GM04503 (cell line): ENCODE measurements around the gene CCDC190.
"Not testable (repeated sequence)": the region's sequence is repeated elsewhere in the genome, so short reads cannot be mapped to it uniquely, and the experiment has no call there.

Source experiments
- DNase-seq: peaks from one replicate; pipeline ENCODE4 v3.0.0-alpha.2; 2012; ENCODE audit warnings: low read depth

The CCDC190 gene

DNA sequence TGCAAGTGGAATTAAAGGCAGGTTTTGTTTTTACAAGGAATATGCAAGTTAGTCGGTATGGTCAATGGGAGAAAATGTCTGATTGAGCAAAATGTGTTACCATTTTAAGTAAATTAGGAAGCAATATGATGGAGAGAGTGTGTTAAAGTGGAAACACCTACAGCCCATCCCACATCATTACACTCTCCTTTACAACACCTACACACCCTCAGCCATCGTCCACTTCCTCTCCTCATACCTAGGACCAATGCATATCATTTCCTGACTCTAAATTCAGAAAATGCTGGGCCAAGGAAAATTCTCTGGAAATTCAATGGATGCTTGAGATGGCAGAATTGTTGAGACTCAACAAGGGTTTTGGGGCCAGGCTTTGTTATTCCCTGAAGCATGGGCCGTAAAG is 16.4 kb upstream of the CCDC190 start:
- no peak for DNase-seq

DNA sequence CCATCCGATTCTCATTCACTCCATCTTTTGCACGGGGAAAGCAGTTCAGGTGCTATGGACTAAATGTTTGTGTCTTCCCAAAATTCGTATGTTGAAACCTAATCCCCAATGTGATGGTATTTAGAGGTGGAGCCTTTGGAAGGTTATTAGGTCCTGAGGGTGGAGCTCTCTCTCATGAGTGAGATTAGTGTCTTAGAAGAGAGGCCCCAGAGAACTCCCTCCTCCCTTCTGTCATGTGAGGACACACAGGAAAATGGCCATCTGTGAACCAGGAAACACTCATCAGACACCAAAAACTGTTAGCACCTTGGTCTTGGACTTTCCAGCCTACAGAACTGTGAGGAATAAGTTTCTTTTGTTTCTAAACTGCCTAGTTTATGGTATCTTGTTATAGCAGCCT is 15.8 kb upstream of the CCDC190 start:
- no peak for DNase-seq

DNA sequence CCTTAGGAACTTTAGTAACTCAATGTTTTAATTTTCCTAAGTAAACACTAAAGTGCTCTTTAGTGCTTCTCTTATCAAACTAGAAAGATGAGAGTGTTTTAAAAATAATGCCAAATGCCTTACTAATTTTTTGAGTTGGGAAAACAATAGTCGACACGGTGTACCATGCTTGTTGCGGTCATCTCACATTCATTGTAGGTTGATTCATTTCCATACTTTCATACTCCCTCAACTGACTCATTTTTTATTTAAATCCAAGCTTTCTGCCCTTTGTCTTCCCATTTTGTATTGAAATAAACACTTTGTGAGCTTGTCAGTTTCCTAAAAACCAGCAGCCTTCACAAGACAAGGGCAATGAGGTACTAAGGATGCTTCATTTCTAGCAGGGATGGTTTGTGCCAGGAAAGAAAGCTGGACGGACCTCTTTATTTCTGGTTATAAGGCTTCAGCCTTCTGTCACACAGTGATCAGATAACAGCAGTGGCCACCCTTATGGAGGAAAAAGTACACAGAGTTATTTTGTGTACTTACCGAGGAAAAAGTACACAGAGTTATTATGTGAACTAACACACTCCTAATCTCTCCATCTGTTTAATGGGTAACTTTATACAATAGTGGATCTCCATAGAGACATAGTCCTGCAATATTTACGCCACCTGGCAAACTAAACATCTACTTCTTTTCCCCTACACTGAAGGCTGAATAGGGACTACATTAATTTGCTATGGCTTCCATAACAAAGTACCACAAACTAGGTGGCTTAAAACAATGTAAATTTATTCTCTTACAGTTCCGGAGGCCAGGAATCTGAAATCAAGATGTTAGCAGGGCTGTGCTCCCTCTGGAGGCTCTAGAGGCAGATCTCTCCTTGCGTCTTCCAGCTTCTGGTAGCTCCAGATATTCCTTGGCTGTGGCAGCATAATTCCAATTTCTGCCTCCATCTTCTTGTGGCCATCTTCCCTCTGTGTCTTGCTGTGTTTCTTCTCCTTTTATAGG is 13.0 kb upstream of the CCDC190 start:
- no peak for DNase-seq

DNA sequence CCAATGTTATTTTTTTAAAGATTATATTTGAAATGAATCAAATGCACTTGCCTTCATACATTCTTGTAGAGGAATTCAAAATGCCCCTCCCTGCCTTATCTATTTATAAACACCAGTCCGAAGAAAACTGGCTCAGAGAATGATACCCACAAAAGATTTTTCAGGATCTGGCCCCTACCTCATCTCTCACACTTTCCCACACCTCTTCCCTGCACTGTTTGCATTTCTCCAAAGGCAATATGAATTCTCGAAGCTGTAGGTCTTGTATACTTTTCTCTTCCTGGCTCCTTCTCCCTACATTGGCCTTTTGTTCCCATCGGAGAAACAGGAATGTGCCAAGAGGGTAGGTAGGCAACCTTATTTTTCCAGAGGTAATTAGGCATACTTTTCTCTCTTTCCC is 12.0 kb upstream of the CCDC190 start:
- DNase-seq = no peak

DNA sequence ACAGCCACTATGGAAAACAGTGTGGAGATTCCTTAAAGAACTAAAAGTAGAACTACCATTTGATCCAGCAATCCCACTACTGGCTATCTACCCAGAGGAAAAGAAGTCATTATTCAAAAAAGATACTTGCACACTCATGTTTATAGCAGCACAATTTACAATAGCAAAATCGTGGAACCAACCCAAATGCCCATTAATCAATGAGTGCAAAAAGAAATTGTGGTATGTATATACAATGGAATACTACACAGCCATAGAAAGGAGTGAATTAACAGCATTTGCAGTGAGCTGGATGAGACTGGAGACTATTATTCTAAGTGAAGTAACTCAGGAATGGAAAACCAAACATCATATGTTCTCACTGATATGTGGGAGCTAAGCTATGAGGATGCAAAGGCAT is 10.4 kb upstream of the CCDC190 start:
- not testable (repeated sequence) for DNase-seq

DNA sequence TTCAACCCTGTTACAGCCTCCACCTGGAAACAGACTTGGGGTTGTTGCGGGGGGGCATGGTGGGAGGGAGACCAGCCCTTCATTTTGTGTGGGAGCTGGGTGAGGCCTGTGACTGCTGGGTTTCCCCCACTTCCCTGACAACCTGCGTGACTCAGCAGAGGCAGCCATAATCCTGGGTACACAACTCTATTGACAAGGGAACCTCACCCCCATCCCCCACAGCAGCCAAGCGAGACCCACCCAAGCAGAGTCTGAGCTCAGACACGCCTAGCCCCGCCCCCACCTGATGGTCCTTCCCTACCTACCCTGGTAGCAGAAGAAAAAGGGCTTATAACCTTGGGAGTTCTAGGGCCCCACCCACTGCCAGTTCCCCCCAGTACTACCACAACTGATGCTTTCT is 8.0 kb upstream of the CCDC190 start:
- no peak for DNase-seq

DNA sequence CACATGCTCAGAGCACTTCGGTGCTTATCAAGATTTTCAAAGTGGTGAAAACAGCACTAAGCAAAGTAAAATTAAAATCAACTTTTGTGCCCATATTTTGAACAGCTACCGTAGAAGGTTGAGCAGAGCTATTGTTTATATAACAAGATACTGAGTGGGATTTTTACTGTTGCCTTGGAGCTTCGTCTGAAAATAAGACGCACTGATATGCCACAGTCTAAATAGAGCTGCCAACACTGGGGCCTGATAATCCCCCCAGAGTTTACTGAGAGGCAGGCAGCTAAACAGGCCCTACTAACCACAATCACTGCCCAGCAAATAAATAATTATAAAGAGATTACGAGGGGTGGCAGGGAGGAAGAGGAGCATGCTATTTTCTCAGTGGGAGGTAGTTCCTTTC is 650 bp upstream of the CCDC190 start:
- DNase-seq = no peak

DNA sequence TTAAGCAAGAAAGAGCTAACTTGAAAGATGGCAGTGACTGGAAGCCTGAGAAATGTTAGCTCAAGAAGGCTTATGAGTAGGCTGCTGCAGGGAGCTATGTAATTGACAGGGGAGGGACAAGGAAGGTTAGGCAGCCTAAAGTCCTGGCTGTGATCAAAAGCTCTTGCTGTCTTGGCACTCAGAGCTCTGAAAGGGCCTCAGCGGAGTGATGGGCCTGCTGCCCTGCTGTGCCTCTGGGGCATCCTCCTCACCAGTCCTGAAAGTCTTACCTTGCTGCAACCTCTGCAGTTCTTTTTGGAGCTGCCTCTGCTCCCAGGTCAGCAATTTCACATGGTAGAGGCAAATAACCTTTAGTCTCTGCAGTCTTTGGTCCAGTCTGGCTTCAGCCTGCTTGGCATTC is 1.8 kb downstream of the CCDC190 start:
- DNase-seq = no peak

DNA sequence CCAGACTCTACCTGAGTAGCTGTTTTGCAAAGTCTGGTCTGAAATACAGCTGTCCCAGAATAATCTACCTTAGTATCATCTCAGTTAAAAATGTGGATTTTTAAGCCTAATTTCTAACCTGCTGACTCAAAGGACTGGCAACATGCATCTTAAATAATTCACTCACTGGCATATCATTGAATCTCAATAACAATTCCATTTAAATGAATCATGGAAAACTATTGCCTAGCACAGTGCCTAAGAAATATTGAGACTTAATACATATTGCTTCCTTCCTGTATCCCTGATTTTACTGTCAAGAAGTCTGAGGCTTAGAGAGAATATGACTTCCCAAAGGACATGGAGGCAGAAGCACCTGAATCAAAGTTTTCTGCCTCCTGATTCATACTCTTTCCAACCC is 3.1 kb downstream of the CCDC190 start:
- DNase-seq = no peak

DNA sequence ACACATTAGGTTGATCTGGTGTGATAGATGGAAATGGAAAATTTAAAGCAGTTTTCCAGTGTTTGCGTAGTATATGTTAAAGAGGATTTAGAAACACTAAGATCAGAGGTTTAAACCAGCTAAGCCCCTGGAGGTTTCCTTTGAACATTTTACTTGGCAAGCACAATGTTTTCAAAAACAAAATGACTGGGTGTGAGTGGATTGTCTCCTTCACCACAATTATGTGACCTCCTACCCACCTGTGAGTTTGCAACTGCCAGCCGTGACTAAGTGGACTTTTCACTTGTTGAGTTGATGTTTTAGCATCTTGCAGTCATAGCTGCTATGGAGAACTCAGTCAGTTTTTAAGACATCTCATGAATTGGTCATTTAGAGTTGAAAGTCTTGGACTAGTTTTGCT is 4.7 kb downstream of the CCDC190 start:
- DNase-seq = peak; percentile 59

DNA sequence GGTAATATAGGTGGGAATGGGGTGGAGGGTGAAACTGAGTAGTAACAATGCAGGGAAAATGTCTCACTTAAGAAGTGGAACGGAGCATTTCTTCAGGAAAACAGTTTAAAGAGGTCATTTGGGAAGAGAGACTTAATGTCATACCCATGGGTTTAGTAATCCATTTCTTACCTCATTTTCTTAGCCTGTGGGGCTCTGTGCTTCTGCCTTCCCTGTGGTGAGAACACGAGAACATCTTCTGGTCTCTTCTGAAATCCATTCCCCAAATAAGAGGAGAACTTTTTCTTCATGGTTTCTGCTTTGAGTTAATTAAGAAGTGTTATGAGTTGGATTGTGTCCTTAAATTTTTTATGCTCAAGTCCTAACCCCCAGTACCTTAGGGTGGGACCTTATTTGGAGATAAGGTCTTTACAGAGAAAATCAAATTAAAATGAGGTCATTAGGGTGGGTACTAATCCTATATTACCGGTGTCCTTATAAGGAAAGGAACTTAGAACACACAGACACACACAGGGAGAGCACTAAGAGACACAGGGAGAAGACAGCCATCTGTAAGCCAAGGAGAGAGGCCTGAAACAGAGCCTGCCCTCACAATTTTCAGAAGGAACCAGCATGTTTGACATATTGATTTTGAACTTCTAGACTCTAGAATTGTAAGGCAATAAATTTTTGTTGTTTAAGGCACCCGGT is 5.4 kb downstream of the CCDC190 start:
- DNase-seq = no peak

DNA sequence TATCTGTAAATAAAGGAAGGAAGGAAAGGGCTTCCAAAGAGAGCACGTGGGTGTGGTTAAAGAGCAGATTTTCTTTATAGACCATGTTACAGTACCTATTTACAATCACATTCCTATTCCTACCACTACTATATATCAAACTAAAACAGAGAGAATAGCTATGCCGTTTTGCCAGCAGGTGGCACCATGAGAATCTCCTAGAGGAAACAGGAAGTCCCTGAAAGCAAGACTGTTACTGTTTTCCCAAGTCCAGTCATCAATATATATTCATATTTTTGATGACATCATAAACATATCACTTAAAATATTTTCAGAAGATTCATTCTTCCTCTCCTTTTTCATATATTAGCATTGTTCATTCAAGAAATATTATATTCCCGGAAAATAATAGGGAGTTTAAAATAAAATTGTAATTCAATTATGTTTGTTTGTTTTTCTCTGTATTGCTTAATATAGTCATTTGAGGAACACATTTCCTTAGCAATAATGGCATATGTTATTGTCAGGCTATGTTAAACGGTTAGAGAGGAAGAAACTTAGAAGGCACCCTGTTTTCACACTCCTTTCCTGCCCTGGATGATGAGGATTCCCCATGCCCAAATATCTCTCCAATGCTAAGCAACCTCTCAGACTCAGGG is 6.6 kb downstream of the CCDC190 start:
- no peak for DNase-seq

DNA sequence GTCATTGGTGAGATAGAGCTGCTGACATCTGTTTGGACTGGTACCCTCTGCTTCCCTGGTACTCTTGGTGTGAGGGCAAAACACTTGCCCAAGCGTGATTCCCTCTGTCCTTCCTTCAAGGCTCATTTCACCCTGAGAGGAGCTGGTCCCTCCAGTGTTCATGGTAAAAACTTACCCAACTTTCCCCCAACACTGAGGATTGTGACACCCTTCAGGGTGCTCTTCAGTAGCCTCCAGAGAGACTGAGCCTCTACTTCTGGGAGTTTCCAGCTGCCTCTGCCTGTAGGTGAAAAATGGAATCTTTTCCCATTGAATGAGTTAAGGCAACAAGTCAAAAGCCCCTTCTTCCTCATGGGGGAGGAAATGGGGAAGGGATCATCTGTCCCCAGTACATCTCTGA is 9.6 kb downstream of the CCDC190 start:
- no peak for DNase-seq

DNA sequence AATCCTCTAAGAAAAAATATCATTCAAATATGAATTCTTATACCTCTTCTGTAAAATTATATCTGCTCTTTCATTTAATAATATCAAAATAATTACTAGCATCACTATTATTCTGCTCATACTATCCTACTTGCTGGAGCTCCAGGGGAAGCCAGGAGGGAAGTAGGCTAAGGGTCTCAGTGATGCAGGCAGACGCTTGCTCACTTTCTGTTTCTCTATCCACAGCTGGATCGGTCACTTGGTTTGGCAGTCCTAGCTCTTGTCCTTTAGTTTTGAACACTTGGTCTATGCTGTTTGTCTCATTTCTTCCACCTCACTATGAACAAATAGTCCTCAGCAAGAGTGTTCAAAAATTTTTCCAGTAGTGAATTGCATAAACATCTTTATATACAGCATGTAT is 11.3 kb downstream of the CCDC190 start:
- no peak for DNase-seq

DNA sequence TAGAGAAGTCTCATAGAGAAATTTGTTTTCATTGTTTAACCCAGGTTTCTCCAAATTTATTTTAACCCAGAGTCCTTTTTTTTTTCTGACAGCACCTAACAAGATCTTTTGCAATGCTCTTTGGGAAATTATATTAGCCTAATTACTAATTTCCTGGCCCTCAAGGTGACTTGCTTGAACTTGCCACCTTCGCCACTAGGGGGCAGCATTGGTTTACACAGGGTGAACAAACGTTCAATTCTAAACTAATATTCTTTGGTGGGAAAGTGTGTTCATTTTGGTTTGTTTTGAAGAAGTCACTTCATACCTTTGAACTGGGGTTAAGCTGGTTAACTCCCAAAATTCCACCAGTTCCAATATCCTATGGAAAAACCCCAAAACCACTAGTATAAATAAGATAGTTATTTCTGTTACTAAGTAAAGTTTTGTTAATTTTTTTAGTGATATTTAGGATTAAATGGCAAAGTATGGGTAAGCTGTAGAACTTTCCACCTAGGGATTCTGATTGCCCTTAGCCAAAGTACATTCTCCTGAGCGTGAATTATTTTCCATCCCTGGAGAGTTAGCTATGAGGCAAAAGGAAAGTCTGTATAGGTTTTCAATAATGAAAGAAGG is 13.0 kb downstream of the CCDC190 start:
- DNase-seq = no peak

DNA sequence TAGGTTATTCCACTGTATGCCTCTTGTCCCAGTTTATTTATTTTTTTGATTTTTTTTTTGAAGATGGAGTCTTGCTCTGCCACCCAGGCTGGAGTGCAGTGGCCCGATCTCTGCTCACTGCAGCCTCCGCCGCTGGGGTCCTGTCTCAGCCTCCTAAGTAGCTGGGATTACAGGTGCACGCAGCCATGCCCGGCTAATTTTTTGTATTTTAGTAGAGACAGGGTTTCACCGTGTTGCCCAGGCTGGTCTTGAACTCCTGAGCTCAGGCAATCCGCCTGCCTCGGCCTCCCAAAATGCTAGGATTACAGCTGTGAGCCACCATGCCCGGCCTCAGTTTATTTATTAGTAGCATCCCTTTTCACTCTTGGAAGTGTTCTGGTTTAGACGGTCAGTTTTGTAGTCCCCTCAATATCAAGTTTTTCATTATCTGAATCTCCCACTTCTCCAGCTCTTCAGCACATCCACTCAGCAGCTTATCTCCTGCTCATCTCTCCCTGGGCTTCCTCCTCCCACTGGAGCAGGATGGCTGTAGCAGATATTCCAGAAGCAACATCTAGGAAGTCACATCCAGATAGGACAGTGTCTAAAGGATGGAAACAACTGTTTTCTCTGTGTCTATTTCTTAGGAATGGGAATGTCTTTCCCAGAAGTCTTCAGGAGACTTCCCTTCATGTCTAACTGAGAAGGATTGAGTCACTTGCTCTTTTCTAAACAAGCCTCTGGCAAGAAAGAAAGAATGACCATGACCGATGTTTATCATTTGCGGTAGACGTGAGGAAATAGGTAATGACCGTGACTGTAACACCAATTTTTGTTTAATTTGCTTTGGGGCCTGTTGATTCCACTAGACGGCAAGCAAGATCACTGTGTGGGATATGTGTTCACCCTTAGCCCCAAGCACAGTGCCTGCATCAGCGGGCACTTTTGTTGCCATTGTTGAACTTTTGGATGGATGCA is 14.4 kb downstream of the CCDC190 start:
- DNase-seq = no peak

DNA sequence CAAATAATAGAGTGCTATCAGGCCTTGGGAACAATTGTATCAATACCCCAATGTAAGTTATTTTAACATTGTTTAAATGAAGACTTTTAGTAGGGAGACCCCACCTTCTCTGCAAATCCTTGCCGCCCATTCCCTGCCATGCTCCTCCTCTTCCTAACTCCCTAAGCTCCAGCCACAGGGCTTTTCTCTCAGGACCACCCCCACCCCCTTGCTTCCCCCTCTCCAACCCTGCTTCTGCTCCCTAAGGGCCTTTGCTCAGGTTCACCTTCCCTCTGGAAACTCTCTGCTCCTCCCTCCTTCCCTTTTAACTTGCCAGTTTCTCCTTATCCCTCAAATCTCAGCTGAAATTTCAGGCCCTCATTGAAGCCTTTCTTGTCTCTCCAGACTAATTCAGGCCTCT is 16.8 kb downstream of the CCDC190 start:
- no peak for DNase-seq

DNA sequence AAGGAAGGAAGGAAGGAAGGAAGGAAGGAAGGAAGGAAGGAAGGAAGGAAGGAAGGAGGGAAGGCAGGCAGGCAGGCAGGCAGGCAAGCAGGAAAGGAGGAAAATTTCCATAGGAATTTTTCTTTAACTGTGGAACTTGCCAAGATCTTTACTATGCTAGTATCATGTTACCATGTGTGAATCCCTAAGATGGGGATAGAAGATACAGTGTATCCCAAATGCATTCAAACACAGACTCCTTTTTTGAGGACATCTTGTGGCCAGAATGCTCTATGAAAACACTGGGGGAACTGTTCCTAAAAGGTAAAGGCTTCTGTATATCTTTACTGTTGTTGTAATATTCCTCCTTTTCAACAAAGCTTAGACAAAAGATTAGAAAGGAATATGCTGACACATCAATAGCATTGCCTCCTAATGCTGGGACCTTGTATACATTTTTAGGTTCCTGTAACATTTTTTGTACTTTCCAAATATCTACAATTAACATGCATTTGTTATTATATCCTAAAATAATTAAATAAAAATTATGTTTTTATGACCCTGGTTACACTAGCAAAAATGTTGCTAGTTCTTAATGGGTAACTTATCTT is 20.6 kb downstream of the CCDC190 start:
- no peak for DNase-seq

DNA sequence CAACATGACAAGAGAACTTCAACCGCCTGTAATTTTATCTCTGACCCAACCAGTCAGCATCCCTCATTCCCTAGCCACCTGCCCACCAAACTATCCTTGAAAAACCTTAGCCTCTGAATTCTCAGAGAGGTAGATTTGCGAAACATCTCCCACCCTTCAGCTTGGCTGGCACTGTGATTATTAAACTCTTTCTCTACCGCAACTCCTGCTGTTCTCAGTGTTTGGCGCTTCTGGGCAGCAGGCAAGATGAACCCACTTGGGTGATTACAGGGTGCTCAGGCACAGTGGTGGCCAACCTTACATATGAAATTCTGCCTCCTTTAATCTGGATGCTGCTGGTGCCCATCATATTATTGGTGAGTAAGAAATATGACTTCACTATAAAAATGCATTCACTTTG is 22.1 kb downstream of the CCDC190 start:
- no peak for DNase-seq

DNA sequence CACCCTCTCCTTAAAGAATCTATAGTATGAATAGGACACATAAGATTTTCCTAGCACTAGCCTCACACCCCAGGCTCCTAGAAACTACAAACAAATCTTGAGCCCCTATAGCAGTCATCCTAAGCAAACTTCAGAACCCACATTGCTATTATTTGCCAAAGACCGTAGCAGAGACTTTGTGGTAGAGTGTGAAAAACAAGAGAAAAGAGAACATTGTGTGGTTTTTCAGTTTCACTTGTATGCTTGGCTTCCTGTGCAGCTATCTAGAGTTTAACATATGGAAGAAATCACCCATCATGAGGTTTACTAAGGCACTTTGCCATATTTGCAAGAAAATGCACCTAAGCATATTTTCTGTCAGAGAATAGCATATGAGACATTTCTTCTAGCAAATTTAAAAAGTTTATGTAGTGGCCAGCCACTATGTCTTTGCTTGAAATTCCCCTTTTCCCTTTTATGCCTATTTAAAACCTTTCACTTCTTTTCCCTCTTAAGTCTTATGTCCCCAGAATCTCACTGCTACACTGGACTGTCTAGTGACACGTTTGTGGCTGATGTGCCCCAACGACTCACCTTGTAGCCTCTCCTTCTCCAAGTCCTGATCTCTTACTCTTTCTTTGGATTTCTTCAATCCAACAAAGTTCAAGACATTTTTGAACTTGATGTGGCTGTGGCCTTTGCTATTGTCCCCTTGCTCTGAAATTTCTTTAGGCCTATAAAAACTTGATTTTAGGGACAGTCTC is 25.6 kb downstream of the CCDC190 start:
- no peak for DNase-seq
